GM18867 (cell line): ENCODE results near the gene TMUB2.
"Not testable (repeated sequence)": the region's sequence is repeated elsewhere in the genome, so short reads cannot be mapped to it uniquely, and the experiment has no call there.

ENCODE experiments used
- ATAC-seq: cut with Tn5 transposase; IDR thresholded peaks from one replicate; pipeline ENCODE4 v1.9.1; 2021; ENCODE audit warnings: mild to moderate bottlenecking, moderate library complexity; ENCODE audit not compliant: unreplicated experiment

Gene TMUB2

GRCh38 chr17:44186307-44187130 lies at the start of gene TMUB2:
Gene TMUB2 (plus strand): TSS chr17:44186972. CDS start chr17:44187709, 737 bp downstream.
- peak; percentile 84 for ATAC-seq

DNA sequence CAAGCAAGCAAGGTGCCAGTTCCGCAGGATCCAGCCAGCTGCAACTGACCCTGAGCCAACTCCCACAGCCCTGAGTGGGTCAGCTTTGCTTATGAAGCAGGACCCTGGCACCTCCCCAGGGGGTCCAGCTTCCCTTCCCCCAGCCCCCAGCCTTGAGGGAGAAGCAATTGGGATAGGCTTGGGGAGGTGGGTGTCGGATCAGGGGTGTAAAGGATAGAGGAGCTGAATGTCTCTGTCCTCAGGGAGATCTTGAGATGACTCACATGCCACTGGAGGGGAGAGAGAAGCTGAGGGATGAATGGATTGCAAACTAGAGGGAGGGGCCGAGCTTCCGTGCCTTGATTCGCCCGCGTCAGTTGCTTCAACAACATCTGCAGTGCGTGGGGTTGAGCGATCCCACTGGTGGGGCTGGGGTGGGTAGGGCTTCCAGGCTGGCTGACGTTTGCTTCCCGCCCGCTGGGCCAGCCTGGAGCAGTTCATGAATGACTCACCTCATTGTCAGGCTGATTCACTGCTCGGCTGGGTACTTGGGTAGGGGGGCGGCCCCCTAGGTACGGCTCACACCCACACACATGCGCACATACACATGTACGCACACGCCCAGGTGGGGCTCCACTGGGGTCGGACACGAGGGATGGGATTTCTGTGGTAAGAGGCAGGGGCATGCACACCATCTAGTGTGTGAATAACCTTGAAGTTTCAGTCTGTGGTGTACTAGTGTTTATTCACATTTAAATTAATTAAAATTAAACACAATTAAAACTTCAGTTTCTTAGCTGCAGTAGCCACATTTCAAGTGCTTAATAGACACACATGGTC lies 48.7 kb upstream of the TMUB2 start:
- ATAC-seq, result no peak

GRCh38 chr17:44143921-44144320 lies 42.9 kb upstream of the TMUB2 start:
- not testable (repeated sequence) for ATAC-seq

DNA sequence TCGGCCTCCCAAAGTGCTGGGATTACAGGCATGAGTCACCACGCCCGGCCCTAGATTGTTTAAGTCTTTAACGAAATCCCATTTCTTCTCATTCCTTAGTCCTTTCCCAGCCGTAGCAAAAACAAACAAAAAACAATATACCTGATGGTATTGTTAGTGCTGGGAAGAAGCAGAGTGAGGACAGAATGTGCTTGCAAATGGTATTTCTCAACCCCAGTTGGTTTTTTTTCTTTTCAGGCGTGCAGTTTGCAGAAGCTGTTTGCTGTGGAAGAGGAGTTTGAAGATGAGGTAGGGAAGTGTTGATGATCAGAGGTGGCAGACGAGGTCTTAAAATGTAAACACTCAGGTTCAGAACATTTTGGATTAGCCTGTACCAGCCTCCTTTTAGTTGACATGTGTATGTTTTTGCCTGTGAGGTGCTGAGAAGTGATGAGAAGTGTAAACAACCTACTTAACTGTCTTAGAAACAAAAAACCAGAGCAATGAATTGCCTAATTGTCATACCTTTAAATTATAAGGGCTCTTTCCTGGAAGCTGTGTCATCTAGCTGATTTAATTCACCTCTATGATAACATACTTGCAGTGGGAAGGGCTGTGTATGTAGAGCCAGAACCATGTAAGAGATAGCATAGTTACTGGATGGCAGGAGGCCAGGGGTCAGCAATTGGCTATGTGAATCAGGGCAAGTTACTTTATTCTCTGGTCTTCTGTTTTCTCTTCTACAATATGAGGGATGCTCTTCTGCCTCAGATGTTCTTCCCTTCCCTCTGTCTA lies 41.6 kb upstream of the TMUB2 start:
- no peak for ATAC-seq

DNA sequence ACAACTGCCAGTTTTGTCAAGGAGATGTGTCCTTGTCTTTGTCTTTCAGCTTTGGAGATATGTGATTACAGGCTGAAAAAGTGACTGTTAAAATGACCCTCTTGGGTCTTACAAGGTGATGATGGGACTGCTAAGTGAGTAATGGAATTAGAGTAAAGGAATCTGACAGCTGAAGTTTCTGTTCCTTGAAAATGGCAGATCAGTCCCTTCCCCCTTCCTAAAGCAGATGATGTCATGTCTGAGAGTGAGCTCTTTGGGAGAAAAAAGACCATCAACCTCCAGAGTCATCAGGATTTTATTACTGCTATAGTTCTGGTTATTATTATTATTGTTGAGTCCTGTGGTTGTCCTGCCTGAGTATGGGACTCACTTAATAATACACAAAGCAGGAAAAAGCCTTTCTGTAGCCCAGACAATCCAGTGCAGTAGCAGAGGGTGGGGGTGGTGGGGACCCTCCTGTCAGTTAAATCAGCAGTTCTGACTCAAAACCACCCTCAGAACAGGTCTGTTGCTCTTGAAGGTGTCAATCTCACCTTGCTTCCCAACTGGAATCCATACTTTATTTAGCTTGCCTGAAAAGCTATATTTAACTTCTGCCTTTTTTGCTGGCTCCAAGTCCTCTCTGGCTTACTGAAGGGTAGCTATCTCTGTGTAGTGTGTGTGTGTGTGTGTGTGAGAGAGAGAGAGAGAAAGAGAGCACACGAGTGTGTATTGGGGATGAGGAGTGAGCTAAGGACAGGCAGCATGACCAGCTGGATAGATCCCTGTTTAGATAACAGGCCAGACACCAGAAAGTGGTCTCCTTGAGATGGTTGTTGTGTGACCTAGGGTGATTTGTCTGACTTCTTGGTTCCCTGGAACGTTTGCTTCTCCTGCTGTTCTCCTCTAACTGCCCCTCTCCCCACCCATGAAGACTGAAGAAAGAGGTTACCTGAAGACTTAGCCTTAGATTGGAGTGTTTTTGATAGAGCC lies 40.1 kb upstream of the TMUB2 start:
- ATAC-seq, result no peak

DNA sequence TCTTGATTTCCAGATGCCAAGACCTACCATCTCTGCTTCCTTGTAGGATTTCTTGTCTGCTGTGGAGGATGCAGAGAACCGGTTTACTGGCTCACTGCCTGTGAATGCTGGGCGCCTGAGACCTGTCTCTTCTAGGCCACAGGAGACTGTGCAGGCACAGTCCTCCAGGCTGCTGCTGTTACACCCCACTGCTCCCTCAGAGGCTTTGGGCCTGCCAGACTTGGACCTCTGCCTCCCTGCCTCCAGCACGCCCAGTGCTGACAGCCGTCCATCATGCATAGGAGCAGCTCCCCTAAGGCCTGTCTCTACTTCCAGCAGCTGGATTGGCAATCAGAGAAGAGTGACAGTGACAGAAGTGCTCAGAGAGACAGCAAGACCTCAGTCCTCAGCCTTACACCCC lies 39.0 kb upstream of the TMUB2 start:
- no peak for ATAC-seq

DNA sequence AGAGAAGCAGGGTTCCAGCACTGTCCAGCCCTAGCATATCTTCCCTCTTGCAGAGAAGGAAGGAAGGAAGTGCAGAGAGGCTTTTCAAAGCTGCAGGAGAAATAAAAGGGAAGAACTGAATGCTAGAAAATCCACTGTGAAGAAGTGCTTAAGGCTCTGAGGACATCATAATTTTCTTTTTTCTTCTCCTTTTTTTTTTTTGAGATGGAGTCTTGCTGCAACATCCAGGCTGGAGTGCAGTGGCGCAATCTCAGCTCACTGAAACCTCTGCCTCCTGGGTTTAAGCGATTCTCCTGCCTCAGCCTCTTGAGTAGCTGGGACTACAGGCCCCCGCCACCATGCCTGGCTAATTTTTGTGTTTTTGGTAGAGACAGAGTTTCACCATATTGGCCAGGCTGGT lies 37.7 kb upstream of the TMUB2 start:
- not testable (repeated sequence) for ATAC-seq

DNA sequence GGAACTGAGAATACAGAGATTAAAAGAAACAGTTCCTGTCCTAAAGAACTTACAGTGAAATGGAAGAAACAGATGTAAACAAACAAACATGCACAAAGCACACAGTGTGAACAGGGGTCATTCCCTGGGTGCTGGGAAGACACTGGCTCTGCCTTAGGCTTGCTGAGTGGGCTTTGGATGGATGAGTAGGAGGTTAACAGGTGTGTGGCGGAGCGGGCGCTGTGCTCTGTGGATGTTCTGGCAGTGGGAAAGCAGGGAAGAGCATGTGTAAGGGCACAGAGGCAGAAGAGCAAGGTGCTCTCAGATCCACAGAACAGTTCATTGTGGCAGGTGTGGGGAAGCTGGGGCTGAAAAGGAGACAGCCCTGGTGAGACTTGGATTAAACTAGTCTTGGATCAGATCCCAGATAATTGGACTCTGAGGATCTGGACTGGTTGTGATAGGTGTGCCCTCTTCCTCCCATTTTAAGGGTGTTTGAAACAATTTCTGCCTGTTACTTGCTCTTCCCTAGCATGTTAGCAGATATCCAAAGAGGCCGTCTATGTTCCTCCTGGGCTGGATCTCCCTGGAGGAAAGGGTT lies 36.9 kb upstream of the TMUB2 start:
- no peak for ATAC-seq

GRCh38 chr17:44152875-44153274 lies 33.9 kb upstream of the TMUB2 start:
- ATAC-seq, result no peak

GRCh38 chr17:44155488-44155887 lies 31.3 kb upstream of the TMUB2 start:
- ATAC-seq, result no peak

DNA sequence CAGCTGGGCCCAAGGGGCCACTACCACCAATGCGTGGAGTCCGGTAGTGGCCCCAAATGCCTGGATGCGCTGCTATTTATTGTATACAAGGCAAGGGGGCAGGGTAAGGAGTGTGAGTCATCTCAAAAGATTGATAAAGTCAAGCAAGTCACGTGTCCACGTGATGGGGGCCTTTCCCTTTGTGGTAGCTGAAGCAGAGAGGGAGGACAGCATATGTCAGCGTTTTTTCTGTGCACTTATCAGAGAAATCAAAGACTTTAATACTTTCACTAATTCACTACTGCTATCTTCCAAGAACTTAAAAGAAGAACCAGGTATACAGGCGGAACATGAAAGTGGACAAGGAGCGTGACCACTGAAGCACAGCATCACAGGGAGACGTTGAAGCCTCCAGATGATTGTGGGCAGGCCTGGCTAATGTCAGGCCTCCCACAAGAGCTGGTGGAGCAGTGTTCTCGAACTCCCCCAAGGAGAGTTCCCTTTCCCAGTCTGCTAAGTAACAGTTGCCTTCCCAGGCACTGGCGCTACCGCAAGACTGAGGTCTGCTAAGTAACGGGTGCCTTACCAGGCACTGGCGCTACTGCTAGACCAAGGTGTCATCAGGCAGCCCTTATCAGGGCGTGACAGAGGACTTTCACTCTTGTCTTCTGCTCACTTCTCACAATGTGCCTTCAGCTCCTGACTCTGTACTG lies 27.1 kb upstream of the TMUB2 start:
- ATAC-seq, result no peak

DNA sequence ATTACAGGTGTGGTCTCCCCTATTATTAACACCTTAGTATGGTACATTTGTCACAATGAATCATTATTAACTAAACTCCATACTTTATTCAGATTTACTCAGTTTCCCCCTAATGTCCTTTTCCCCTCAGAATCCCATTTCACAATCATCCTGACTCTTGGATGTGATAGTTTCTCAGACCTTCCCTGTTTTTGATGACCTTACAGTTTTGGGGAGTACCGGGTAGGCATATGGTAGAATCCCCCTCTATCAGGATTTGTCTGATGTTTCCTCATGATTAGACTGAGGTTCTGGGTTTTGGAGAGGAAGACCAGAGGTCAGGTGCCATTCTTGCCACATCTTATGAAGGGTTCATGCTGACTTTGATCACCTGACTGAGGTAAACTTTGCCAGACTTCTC lies 22.3 kb upstream of the TMUB2 start:
- ATAC-seq, result no peak

DNA sequence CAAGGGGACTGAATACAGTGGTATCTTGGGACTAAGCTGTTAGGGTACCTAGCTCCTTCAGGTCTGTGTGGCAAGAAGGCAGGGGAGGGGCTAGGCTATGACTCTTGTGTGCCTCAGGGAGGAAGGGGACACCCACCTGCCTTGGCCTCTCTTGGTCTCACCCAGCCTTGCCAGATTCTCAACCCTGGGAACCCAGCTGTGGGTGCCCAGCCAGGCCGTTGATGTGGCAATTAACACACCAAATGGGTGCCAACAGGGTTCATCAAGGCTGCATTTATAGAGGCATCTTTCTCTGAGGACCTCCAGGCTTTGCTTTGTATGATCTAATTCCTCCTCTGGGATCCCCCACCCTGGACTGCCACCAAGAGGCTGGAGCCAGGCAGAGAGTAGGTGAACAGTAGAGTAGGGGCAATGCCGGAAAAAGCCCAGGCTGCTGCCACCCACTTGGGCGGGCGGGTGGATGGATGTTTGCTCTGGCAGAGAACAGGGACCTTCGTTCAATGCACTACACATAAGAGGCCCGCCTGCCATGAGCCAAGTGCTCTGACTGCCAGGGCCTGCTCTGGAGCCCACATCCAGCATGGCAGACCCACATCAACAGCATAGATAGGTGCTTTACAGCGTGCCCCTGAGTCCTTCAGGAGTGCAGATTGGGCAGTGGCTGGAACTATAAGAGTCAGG lies 19.5 kb upstream of the TMUB2 start:
- ATAC-seq, result no peak

DNA sequence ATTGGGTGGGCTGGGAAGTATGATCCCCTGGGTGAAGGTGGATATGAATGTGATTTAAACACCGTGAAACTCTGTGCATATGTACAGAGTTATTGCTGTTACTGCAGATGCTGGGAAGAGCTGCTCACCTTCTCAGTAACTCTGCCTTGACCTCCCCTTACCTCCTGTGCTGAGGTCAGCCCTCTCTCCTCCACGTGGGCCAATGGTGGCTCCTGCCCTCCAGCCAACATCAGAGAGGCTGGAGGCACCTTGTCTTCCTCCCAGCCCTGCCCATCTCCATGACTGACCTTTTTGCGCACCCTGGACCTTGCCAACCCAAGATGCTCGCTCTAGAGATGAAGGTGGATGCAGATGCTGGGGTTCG lies 16.7 kb upstream of the TMUB2 start:
- ATAC-seq, result no peak

- ATAC-seq, result no peak
Measured at GRCh38 chr17:44170499-44171201, 16.1 kb upstream of the TMUB2 start, which contains the start of gene ASB16. Gene ASB16 (plus strand): TSS chr17:44170704. CDS start chr17:44170790, 86 bp downstream.

DNA sequence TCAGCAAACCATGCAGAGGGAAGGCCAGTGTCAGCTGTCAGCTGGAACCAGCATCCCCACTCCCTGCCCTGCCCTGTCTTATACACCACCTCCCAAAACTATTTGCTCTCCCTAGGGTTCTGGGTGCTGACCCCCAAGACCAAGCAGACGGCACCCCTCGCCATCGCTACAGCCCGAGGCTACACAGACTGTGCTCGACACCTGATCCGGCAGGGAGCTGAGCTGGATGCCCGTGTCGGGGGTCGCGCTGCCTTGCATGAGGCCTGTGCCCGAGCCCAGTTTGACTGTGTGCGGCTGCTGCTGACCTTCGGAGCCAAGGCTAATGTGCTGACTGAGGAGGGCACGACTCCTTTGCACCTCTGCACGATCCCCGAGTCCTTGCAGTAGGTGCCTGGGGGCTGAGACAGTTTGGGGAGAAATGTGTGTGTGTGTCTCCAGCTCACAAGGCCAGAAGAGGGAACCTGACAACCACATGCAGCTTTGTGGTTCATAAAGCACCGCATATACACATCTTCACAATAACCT lies 14.8 kb upstream of the TMUB2 start:
- ATAC-seq, result no peak

DNA sequence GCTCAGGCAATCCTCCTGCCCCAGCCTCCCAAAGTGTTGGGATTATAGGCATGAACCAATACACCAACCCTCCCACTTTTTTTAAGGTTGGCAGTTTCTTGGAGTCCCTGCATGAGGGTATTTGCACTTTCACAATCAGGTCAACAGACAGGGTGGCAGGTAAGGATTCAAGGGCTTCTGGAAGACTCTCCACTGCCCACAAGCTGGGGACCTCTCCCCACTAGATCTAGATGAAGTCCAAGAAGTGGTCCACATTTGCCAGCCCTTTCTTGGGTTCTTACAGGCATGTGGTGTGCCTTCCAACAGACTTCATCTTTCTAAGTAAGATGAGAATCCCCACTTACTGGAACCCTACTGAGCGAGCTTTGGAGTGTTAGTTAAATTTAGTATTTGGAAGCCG lies 12.3 kb upstream of the TMUB2 start:
- ATAC-seq, result no peak

GRCh38 chr17:44176257-44176656 lies 10.5 kb upstream of the TMUB2 start:
- no peak for ATAC-seq
